ENCODE results near the gene SAE1. TPM values are rescaled to one million over a fixed set of nuclear protein-coding genes. Genes with fewer than 3 reads are reported as not detected.
A peak's percentile ranks its signal among the peaks of the same experiment; 100 is the strongest.

The SAE1 gene
- total and polyA plus RNA-seq, 2 experiments from 2014 or later, result 97.2 to 112 TPM

- DNase-seq (ENCODE audit: low spot score), result no peak
- H2AFZ ChIP-seq, result no peak overlapping the region
- H3K4me1 ChIP-seq (ENCODE audit: insufficient read depth), result peaks cover under 1% of the 10 kb centered on the region
- no peaks in the 10 kb centered on the region for H3K9me3 ChIP-seq (ENCODE audit: low read depth)
- H3K4me3 ChIP-seq, result no peak overlapping the region
- H3K27me3 ChIP-seq, result no peaks in the 10 kb centered on the region
- 96% methylated on average over 30 of the region's 33 CpGs for WGBS (ENCODE audit: low lambda C conversion rate, missing lambda C conversion rate)
- H3K79me2 ChIP-seq, result peaks cover 15% of the 10 kb centered on the region
- no peaks in the 10 kb centered on the region for H3K9me2 ChIP-seq (replicated peaks; ENCODE audit: insufficient read depth)
- no peak for TF ChIP-seq EZH2 (IDR thresholded peaks at IDR 0.05; ENCODE audit: borderline replicate concordance)
- TF ChIP-seq EZH2phosphoT487 (IDR thresholded peaks at IDR 0.05; ENCODE audit: low read depth, severe bottlenecking, unreplicated experiment), result no peak
- no peak for TF ChIP-seq CTCF (IDR thresholded peaks at IDR 0.05; ENCODE audit: poor library complexity)
- no peak overlapping the region for H3K27ac ChIP-seq
- no peaks in the 10 kb centered on the region for H3K36me3 ChIP-seq (replicated peaks; ENCODE audit: insufficient read depth, low read depth)
- H4K20me1 ChIP-seq (ENCODE audit: insufficient read depth, poor library complexity, severe bottlenecking), result no peaks in the 10 kb centered on the region
- H3K4me2 ChIP-seq, result no peak overlapping the region
Observed at GRCh38 chr19:47221080-47221841, 90.6 kb downstream of the SAE1 start.

DNA sequence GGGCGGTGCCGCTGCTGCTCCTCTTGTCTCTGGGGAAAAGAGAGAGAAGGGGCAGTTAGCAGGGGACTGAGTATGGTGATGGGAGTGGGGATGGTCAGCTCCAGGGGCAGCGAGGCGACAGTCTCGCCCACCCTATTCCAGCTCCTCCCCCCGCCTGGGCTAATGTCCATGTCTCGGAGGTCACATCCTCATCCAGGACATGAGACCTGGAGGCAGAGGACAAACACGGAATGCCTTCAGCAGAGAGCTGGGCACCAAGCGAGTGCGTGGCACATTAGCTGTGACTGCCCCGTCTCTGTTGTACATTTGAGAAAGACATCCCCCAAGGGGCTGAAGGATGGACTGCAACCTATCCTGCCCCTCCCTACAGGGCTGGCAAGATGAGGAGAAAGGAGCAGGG, 91.3 kb downstream of the SAE1 start:
- H3K27ac ChIP-seq, result no peak overlapping the region
- no peak for DNase-seq (ENCODE audit: low spot score)
- no peaks in the 10 kb centered on the region for H3K27me3 ChIP-seq
- peaks cover 20% of the 10 kb centered on the region for H3K79me2 ChIP-seq
- H2AFZ ChIP-seq, result no peak overlapping the region
- 99% methylated on average over 10 of the region's 11 CpGs for WGBS (ENCODE audit: low lambda C conversion rate, missing lambda C conversion rate)
- no peaks in the 10 kb centered on the region for H4K20me1 ChIP-seq (ENCODE audit: insufficient read depth, poor library complexity, severe bottlenecking)
- TF ChIP-seq EZH2 (IDR thresholded peaks at IDR 0.05; ENCODE audit: borderline replicate concordance) (no peak), CTCF (IDR thresholded peaks at IDR 0.05; ENCODE audit: poor library complexity) (no peak), EZH2phosphoT487 (IDR thresholded peaks at IDR 0.05; ENCODE audit: low read depth, severe bottlenecking, unreplicated experiment) (no peak)
- no peaks in the 10 kb centered on the region for H3K9me3 ChIP-seq (ENCODE audit: low read depth)
- no peaks in the 10 kb centered on the region for H3K9me2 ChIP-seq (replicated peaks; ENCODE audit: insufficient read depth)
- H3K36me3 ChIP-seq (replicated peaks; ENCODE audit: insufficient read depth, low read depth), result no peaks in the 10 kb centered on the region
- no peak overlapping the region for H3K4me2 ChIP-seq
- peaks cover 7% of the 10 kb centered on the region for H3K4me1 ChIP-seq (ENCODE audit: insufficient read depth)
- no peak overlapping the region for H3K4me3 ChIP-seq

DNA sequence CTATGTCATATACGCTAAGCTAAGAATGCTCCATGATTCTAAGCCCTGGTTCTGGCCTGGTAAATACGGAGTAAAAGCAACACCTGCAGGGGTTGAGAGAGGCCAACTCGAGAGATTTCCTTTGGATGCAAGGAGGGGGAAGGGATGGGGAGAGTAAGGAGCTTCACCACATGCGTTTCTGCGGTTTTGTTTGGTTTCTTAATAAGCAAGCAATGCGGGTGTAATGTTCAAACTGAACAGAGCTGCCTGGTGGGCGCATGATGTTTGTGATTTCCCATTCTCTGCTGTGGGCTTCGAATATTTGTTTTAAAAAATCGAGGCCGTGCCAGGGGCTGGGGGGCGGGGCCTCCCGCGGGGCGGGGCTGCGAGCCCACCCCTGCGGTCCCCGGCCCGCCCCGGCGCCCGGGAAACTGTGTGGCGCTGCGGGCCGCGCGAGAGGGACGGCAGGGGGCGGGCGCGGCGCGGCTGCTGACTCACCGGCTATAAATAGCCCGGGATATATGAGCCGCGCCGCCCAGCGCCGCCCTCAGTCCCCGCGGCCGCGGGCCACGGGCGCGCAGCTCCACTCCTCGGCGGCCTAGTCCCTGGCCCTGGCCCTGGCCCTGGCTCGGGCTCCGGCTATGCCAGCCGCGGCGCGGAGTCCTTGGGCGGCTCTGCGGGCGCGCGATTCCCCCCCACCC, 95.3 kb downstream of the SAE1 start:
- no peaks in the 10 kb centered on the region for H3K9me2 ChIP-seq (replicated peaks; ENCODE audit: insufficient read depth)
- H3K27me3 ChIP-seq, result no peaks in the 10 kb centered on the region
- H2AFZ ChIP-seq, result peak overlapping the region; percentile 42
- no peaks in the 10 kb centered on the region for H3K36me3 ChIP-seq (replicated peaks; ENCODE audit: insufficient read depth, low read depth)
- no peaks in the 10 kb centered on the region for H3K9me3 ChIP-seq (ENCODE audit: low read depth)
- peaks cover 2% of the 10 kb centered on the region for H4K20me1 ChIP-seq (ENCODE audit: insufficient read depth, poor library complexity, severe bottlenecking)
- H3K4me2 ChIP-seq, result peak overlapping the region; percentile 98
- peaks cover 25% of the 10 kb centered on the region for H3K4me1 ChIP-seq (ENCODE audit: insufficient read depth)
- 11% methylated on average over 15 of the region's 59 CpGs for WGBS (ENCODE audit: low lambda C conversion rate, missing lambda C conversion rate)
- H3K4me3 ChIP-seq, result peak overlapping the region; percentile 23
- peak overlapping the region; percentile 99 for H3K27ac ChIP-seq
- peak; percentile 97 for DNase-seq (ENCODE audit: low spot score)
- TF ChIP-seq EZH2phosphoT487 (IDR thresholded peaks at IDR 0.05; ENCODE audit: low read depth, severe bottlenecking, unreplicated experiment) (no peak), EZH2 (IDR thresholded peaks at IDR 0.05; ENCODE audit: borderline replicate concordance) (no peak), CTCF (IDR thresholded peaks at IDR 0.05; ENCODE audit: poor library complexity) (peak; percentile 28)
- H3K79me2 ChIP-seq, result peaks cover 41% of the 10 kb centered on the region

All from hepatocyte (in vitro differentiated cells).